Smooth muscle cell (in vitro differentiated cells): Measurements from ENCODE around the gene GKN2. TPM values are rescaled to one million over a fixed set of nuclear protein-coding genes. Genes with fewer than 3 reads are reported as not detected.
"Not testable (repeated sequence)": the region's sequence is repeated elsewhere in the genome, so short reads cannot be mapped to it uniquely, and the experiment has no call there.

Experiments used
- DNase-seq: peaks from one replicate; lab custom pipeline; 2025; ENCODE audit not compliant: unreplicated experiment; lab: John Stamatoyannopoulos, UW
- H2AFZ ChIP-seq: fragments of 200-600 bp; sonication (generic); 2 replicates; pipeline ENCODE4 v1.6.0; 2016; ENCODE audit warnings: antibody characterized with exemption, low read depth, mild to moderate bottlenecking
- H3F3A ChIP-seq: fragments of 200-600 bp; sonication (generic); 2 replicates; pipeline ENCODE4 v1.6.0; 2017; ENCODE audit warnings: antibody characterized with exemption, low read depth
- H3K27ac ChIP-seq: fragments of 200-600 bp; sonication (generic); 2 replicates; pipeline ENCODE4 v1.5.1; 2016; ENCODE audit warnings: low read depth, mild to moderate bottlenecking
- H3K27me3 ChIP-seq: fragments of 200-600 bp; sonication (generic); 2 replicates; pipeline ENCODE4 v1.6.1; 2016; ENCODE audit warnings: low read depth, mild to moderate bottlenecking
- H3K36me3 ChIP-seq: fragments of 200-600 bp; sonication (generic); 2 replicates; pipeline ENCODE4 v1.5.1; 2016; ENCODE audit warnings: low read depth
- H3K4me1 ChIP-seq: fragments of 200-600 bp; sonication (generic); 2 replicates; pipeline ENCODE4 v1.5.1; 2016; ENCODE audit warnings: low read depth
- H3K4me2 ChIP-seq: fragments of 200-600 bp; sonication (generic); 2 replicates; pipeline ENCODE4 v1.6.0; 2016; ENCODE audit warnings: mild to moderate bottlenecking
- H3K4me3 ChIP-seq: fragments of 200-600 bp; sonication (generic); 2 replicates; pipeline ENCODE4 v1.5.1; 2016; ENCODE audit warnings: mild to moderate bottlenecking
- H3K79me2 ChIP-seq: fragments of 200-600 bp; sonication (generic); 2 replicates; pipeline ENCODE4 v1.6.0; 2016; ENCODE audit warnings: low read depth, mild to moderate bottlenecking
- H3K9ac ChIP-seq: fragments of 200-600 bp; sonication (generic); 2 replicates; pipeline ENCODE4 v1.6.0; 2016; ENCODE audit warnings: low read depth
- H3K9me3 ChIP-seq: fragments of 200-600 bp; sonication (generic); replicated peaks from 2 replicates; pipeline ENCODE4 v1.5.1; 2016; ENCODE audit warnings: low read depth
- H4K20me1 ChIP-seq: fragments of 200-600 bp; sonication (generic); 2 replicates; pipeline ENCODE4 v1.6.0; 2016; ENCODE audit warnings: low read depth
- CTCF ChIP-seq: fragments of 200-600 bp; sonication (generic); IDR thresholded peaks from 2 replicates; pipeline ENCODE4 v1.5.1; 2017; ENCODE audit warnings: borderline replicate concordance, mild to moderate bottlenecking, antibody characterized with exemption; ENCODE audit not compliant: insufficient read depth, poor library complexity, severe bottlenecking
- WGBS: methylation state at CpG from one replicate; pipeline ENCODE4 v1.1.7; 2016; ENCODE audit warnings: low lambda C conversion rate; 5-methylcytosine and 5-hydroxymethylcytosine counted together
- polyA plus RNA-seq: library from polyadenylated mRNA; unstranded; fragments of >200 nt; fragmentation: Nextera tagmentation; extraction: Ambion mirVana; gene quantifications from 2 replicates; pipeline ENCODE4 v1.2.1, GENCODE V29; 2016
- total RNA-seq: library from RNA; depleted of rRNA; stranded (reverse); fragments of >200 nt; gene quantifications from 2 replicates; pipeline ENCODE4 v1.2.3, GENCODE V29; 2014

The GKN2 gene
- total and polyA plus RNA-seq, 2 experiments from 2014 or later, result not detected

GRCh38 chr2:68905116-68905515, 47.6 kb downstream of the GKN2 start:
- Histone ChIP-seq H3K4me1 (no peaks in the 10 kb centered on the region), H3K79me2 (no peaks in the 10 kb centered on the region), H3K9ac (no peak overlapping the region), H4K20me1 (no peaks in the 10 kb centered on the region), H3K4me3 (no peak overlapping the region), H3K27ac (no peak overlapping the region), H3K36me3 (no peaks in the 10 kb centered on the region), H3K9me3 (no peaks in the 10 kb centered on the region), H3K27me3 (no peaks in the 10 kb centered on the region), H3F3A (no peaks in the 10 kb centered on the region), H3K4me2 (no peak overlapping the region), H2AFZ (no peak overlapping the region)
- DNase-seq, result no peak
- TF ChIP-seq CTCF, result no peak
- 87% methylated on average over 2 of the region's 2 CpGs for WGBS

GRCh38 chr2:68901561-68901960, 51.1 kb downstream of the GKN2 start:
- no peak for TF ChIP-seq CTCF
- no peaks in the 10 kb centered on the region for H3F3A ChIP-seq
- DNase-seq, result no peak
- no peaks in the 10 kb centered on the region for H3K79me2 ChIP-seq
- no peaks in the 10 kb centered on the region for H3K9me3 ChIP-seq
- H3K4me2 ChIP-seq, result no peak overlapping the region
- H3K27me3 ChIP-seq, result no peaks in the 10 kb centered on the region
- H3K9ac ChIP-seq, result no peak overlapping the region
- no peak overlapping the region for H3K4me3 ChIP-seq
- H3K27ac ChIP-seq, result no peak overlapping the region
- no peaks in the 10 kb centered on the region for H3K36me3 ChIP-seq
- WGBS, result 97% methylated on average over 1 of the region's 1 CpG
- H3K4me1 ChIP-seq, result no peaks in the 10 kb centered on the region
- H4K20me1 ChIP-seq, result no peaks in the 10 kb centered on the region
- no peak overlapping the region for H2AFZ ChIP-seq

- no peaks in the 10 kb centered on the region for H3F3A ChIP-seq
- no peak overlapping the region for H3K4me2 ChIP-seq
- H2AFZ ChIP-seq, result no peak overlapping the region
- no peaks in the 10 kb centered on the region for H3K4me1 ChIP-seq
- no peaks in the 10 kb centered on the region for H4K20me1 ChIP-seq
- no peaks in the 10 kb centered on the region for H3K36me3 ChIP-seq
- no peaks in the 10 kb centered on the region for H3K9me3 ChIP-seq
- DNase-seq, result no peak
- H3K9ac ChIP-seq, result no peak overlapping the region
- 77% methylated on average over 4 of the region's 4 CpGs for WGBS
- H3K27ac ChIP-seq, result no peak overlapping the region
- H3K27me3 ChIP-seq, result no peaks in the 10 kb centered on the region
- H3K79me2 ChIP-seq, result no peaks in the 10 kb centered on the region
- no peak overlapping the region for H3K4me3 ChIP-seq
- TF ChIP-seq CTCF, result no peak
Observed at GRCh38 chr2:68901199-68901514, 51.5 kb downstream of the GKN2 start.

- H3K9me3 ChIP-seq, result no peaks in the 10 kb centered on the region
- no peak overlapping the region for H2AFZ ChIP-seq
- WGBS, result 96% methylated on average over 5 of the region's 5 CpGs
- H3K27me3 ChIP-seq, result no peaks in the 10 kb centered on the region
- H3F3A ChIP-seq, result no peaks in the 10 kb centered on the region
- no peak overlapping the region for H3K4me3 ChIP-seq
- no peaks in the 10 kb centered on the region for H3K4me1 ChIP-seq
- H3K36me3 ChIP-seq, result no peaks in the 10 kb centered on the region
- no peak overlapping the region for H3K27ac ChIP-seq
- TF ChIP-seq CTCF, result no peak
- H3K4me2 ChIP-seq, result no peak overlapping the region
- H4K20me1 ChIP-seq, result no peaks in the 10 kb centered on the region
- H3K9ac ChIP-seq, result no peak overlapping the region
- H3K79me2 ChIP-seq, result no peaks in the 10 kb centered on the region
- no peak for DNase-seq
Observed at GRCh38 chr2:68900496-68901198, 52.0 kb downstream of the GKN2 start.

GRCh38 chr2:68895981-68896380, 56.7 kb downstream of the GKN2 start:
- not testable (repeated sequence) for H2AFZ ChIP-seq, H3K36me3 ChIP-seq, H4K20me1 ChIP-seq, H3K4me2 ChIP-seq, H3K9me3 ChIP-seq, H3K79me2 ChIP-seq, DNase-seq, H3F3A ChIP-seq, H3K9ac ChIP-seq, H3K27ac ChIP-seq, H3K4me3 ChIP-seq, H3K4me1 ChIP-seq
- peaks cover 15% of the 10 kb centered on the region for H3K27me3 ChIP-seq
- WGBS, result 94% methylated on average over 6 of the region's 6 CpGs
